OCI-LY7 (cell line): ENCODE measurements around the gene DMRT1.

Experiments
- EZH2phosphoT487 ChIP-seq: fragments of 200-600 bp; sonication (generic); IDR thresholded peaks from 2 replicates; pipeline ENCODE4 v1.6.1; 2018; ENCODE audit warnings: low read depth, borderline replicate concordance, mild to moderate bottlenecking, mixed run types, antibody characterized with exemption, low read length, moderate library complexity, mixed read lengths
- TF ChIP-seq, protein P1 (sequence below): fragments of 200-600 bp; sonication (generic); conservative IDR thresholded peaks from 2 replicates; pipeline ENCODE4 v1.5.1; 2014; ENCODE audit warnings: mild to moderate bottlenecking, antibody characterized with exemption, low read length, moderate library complexity, mixed read lengths

DNA sequence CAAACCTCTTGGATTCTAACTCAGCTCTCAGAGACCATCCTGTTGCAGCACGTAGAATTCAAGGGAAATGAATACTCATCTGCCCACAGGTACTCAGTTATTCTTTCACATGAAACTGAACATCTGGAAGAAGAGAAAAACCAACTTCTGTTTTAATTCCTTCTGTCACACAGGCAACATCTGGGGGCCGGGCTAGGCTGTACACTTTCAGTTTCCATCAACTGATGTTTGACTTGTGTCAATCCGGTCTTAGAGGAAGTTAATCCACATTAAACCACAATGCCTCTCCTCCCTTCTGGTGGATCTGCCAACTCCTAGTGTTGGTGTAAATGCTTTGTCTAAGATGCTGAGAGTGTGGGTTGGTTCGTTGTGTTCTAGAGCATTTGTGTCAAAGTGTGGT is 152.5 kb downstream of the DMRT1 start:
- TF ChIP-seq, protein P1, sequence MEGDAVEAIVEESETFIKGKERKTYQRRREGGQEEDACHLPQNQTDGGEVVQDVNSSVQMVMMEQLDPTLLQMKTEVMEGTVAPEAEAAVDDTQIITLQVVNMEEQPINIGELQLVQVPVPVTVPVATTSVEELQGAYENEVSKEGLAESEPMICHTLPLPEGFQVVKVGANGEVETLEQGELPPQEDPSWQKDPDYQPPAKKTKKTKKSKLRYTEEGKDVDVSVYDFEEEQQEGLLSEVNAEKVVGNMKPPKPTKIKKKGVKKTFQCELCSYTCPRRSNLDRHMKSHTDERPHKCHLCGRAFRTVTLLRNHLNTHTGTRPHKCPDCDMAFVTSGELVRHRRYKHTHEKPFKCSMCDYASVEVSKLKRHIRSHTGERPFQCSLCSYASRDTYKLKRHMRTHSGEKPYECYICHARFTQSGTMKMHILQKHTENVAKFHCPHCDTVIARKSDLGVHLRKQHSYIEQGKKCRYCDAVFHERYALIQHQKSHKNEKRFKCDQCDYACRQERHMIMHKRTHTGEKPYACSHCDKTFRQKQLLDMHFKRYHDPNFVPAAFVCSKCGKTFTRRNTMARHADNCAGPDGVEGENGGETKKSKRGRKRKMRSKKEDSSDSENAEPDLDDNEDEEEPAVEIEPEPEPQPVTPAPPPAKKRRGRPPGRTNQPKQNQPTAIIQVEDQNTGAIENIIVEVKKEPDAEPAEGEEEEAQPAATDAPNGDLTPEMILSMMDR, result no peak
- no peak for TF ChIP-seq EZH2phosphoT487
